GM12865 (cell line): ENCODE data around the gene TMTC1.

Source experiments
- DNase-seq: peaks from one replicate; pipeline ENCODE4 v3.0.0; 2010; ENCODE audit warnings: low read depth
- H3K4me3 ChIP-seq: 2 replicates; pipeline ENCODE4 v1.5.1; 2011; ENCODE audit warnings: mild to moderate bottlenecking, low read depth, low read length, control low read depth
- TF ChIP-seq, protein P1 (sequence below): IDR thresholded peaks from 2 replicates; pipeline ENCODE4 v1.5.1; 2011; ENCODE audit warnings: low read length, control low read depth, low read depth, inconsistent platforms; ENCODE audit not compliant: insufficient read depth; ENCODE audit errors: missing control alignments

Gene TMTC1

DNA sequence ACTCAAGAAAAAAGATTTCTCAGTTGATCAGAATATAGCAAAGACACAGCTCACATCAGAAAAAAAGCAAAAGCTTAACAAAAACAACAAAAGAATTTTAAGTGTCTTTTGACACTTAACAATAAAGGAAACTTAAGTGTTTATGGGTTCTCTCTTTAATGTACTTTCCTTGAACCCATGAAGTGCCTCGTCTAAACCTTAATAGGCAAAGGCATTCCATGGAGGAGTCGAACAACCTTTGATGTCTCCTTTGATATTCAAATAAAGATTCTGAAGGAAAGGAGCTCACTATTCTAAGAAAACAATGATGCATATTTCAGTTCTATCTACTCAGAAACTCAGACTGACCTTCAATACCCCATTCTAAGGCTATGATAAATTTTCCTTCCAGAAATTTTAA is 116.7 kb downstream of the TMTC1 start:
- DNase-seq = no peak
- no peak overlapping the region for H3K4me3 ChIP-seq
- TF ChIP-seq, protein P1, sequence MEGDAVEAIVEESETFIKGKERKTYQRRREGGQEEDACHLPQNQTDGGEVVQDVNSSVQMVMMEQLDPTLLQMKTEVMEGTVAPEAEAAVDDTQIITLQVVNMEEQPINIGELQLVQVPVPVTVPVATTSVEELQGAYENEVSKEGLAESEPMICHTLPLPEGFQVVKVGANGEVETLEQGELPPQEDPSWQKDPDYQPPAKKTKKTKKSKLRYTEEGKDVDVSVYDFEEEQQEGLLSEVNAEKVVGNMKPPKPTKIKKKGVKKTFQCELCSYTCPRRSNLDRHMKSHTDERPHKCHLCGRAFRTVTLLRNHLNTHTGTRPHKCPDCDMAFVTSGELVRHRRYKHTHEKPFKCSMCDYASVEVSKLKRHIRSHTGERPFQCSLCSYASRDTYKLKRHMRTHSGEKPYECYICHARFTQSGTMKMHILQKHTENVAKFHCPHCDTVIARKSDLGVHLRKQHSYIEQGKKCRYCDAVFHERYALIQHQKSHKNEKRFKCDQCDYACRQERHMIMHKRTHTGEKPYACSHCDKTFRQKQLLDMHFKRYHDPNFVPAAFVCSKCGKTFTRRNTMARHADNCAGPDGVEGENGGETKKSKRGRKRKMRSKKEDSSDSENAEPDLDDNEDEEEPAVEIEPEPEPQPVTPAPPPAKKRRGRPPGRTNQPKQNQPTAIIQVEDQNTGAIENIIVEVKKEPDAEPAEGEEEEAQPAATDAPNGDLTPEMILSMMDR = no peak

DNA sequence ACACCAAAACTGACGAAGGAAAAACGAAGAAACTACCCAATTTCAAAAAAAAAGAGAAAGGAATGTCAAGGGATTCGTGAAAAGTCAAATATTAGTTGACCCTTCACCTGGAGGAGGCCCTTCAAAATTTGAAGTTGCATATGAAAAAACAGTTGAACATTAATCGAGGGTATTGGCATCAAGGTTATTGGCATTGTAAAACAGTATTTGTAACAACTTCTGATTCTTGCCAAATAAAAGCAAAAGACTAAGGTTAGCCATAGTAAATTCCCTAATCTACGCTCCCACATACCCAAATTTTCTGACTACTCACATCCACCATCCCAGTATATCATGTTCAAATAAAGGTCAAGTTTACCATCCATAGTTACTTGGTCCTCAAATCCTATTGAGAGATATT is 118.6 kb downstream of the TMTC1 start:
- no peak for DNase-seq
- no peak overlapping the region for H3K4me3 ChIP-seq
- TF ChIP-seq, protein P1 = no peak

DNA sequence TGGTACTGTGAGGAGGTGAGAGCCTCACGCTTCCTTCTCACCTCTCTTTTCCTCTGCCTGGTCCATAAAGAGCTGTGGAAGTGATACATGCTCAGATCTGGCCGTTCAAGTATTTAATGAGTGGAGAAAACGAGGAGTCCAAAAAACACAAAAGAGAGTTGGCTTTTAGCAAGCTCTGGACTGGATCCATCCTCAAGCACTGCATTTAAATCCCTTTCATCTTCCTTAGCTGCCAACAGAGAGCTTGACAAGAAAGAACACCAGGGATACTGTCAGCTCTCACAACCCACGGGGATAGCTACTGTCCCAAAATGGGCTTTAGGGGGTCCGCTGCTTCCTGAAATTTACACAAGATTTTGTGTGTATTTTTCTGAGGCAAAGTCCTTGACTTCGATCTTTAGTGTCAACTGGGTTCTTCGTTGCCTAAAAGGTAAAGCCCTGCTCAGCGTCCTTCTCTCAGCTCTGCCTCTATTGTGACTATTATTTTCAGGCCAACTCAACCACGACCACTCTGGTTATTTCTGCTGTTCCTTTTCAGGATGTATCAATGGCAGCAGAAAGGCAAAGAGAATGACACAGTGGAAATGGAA is 120.9 kb downstream of the TMTC1 start:
- no peak overlapping the region for H3K4me3 ChIP-seq
- DNase-seq = no peak
- TF ChIP-seq, protein P1 = no peak

- no peak for DNase-seq
- TF ChIP-seq, protein P1 = no peak
- H3K4me3 ChIP-seq = no peak overlapping the region
These were observed 122.9 kb downstream of the TMTC1 start for GRCh38 chr12:29660847-29661246.

DNA sequence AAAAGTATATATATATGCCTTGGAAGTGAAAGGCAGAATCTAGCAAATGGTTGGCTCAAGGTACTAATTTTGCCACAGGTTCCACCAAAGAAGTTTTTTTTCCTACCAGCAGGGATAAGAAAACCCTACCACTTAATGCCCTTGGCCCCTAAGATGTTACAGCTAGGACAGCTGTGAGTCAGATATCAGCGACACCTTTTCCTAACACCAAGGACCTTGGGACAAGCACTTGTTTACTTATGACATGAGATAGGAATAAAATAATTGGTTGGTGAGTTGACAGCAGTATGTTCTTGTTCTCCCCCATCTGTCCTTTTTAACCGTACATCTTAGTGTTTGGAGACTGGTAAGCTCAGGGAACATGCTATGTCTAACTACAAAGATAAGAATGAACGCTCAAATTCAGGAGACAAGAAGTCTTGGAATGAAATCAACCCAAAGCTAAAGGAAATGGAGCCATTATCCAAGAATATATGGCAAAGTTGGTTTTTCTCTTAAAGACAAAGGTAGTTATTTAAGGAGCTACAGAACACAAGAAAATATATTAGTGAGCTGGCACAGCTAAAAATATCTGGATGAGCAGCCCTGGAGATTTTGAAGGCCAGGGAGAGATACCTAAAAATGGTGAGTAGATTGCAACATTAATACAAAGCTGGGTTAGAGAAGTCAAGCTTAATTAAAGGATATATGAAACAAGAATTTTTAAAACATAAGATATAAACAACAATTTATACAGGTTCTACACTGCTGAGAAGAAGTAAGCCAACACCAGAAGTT is 126.8 kb downstream of the TMTC1 start:
- TF ChIP-seq, protein P1 = no peak
- H3K4me3 ChIP-seq = no peak overlapping the region
- no peak for DNase-seq

GRCh38 chr12:29655861-29656260 is 127.9 kb downstream of the TMTC1 start:
- H3K4me3 ChIP-seq = no peak overlapping the region
- DNase-seq = peak; percentile 7
- TF ChIP-seq, protein P1 = no peak

DNA sequence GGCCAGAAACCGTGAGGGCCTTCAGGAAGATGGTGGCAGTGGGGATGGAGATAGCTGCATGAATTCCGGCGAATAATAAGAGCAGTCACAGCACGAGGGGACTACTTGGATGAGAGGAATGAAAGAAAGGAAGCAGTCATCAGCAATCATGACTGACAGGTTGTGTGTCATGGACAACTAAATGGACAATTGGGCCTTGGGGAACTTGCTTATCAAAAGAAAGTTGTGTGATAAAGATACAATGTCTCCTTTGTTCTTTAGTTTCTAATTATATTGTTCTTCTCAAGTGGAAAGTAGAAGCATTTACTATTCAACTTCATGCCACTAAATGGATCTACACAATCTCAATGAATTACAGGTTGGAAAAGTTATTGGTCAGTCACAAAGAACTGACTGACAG is 130.5 kb downstream of the TMTC1 start:
- DNase-seq = no peak
- H3K4me3 ChIP-seq = no peak overlapping the region
- TF ChIP-seq, protein P1 = no peak
